Measurements from ENCODE around the gene SNCA. TPM values are rescaled to one million over a fixed set of nuclear protein-coding genes. Genes with fewer than 3 reads are reported as not detected.

Gene SNCA
- polyA plus RNA-seq, 2 of the 4 experiments (the other 2 are of a cell fraction) = 0.13 to 0.37 TPM

DNA sequence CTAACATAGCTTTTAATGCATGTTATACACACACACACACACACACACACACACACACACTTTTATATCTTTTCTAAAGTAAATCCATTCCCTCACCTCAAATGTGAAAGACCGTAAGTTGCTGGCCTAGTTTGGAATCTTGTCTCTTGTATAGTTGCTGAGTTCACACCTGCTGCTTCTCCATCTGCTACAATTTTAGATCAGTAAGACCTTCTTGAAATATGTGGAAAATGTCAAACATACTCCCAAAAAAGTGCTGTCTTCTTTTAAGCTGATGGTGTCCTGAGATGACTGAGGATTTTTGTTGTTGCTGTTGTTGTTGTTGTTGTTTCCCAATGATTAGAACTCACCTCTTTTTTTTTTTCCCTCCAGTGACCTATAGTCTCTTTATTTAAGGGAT lies 121.3 kb downstream of the SNCA start (continued):
- TF ChIP-seq, protein P1, sequence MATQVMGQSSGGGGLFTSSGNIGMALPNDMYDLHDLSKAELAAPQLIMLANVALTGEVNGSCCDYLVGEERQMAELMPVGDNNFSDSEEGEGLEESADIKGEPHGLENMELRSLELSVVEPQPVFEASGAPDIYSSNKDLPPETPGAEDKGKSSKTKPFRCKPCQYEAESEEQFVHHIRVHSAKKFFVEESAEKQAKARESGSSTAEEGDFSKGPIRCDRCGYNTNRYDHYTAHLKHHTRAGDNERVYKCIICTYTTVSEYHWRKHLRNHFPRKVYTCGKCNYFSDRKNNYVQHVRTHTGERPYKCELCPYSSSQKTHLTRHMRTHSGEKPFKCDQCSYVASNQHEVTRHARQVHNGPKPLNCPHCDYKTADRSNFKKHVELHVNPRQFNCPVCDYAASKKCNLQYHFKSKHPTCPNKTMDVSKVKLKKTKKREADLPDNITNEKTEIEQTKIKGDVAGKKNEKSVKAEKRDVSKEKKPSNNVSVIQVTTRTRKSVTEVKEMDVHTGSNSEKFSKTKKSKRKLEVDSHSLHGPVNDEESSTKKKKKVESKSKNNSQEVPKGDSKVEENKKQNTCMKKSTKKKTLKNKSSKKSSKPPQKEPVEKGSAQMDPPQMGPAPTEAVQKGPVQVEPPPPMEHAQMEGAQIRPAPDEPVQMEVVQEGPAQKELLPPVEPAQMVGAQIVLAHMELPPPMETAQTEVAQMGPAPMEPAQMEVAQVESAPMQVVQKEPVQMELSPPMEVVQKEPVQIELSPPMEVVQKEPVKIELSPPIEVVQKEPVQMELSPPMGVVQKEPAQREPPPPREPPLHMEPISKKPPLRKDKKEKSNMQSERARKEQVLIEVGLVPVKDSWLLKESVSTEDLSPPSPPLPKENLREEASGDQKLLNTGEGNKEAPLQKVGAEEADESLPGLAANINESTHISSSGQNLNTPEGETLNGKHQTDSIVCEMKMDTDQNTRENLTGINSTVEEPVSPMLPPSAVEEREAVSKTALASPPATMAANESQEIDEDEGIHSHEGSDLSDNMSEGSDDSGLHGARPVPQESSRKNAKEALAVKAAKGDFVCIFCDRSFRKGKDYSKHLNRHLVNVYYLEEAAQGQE (IDR thresholded peaks at IDR 0.05) = no peak
- no peak for TF ChIP-seq ESRRA (IDR thresholded peaks at IDR 0.05; ENCODE audit: borderline replicate concordance, low read length)
- no peak for TF ChIP-seq JUNB (IDR thresholded peaks at IDR 0.05)

DNA sequence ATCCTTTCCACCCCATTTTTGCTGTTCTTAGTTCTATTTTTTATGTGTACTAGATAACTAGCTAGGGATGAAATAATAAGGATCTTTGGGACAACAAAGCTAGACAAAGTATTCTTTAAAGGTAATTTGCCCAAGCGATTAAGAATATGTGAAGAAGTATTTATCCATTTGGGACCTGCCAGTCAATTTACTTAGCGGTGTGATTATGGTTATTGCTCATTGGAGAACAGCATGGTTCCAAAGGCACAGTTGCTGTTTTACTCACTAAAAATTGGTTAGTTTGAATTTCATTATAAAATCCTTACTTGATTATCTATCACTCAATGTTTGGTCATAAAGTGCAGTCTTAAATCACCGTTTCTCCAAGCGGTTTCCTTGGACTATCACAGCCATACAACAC lies 124.1 kb downstream of the SNCA start:
- H3K4me2 ChIP-seq = no peak overlapping the region
- DNase-seq (ENCODE audit: low read depth in 1 of 2, low spot score in 1 of 2) = no peak
- H3K4me3 ChIP-seq = no peak overlapping the region
- POLR2A ChIA-PET = no interaction called here
- no peak for TF ChIP-seq GATA3 (IDR thresholded peaks at IDR 0.05; ENCODE audit: borderline replicate concordance)
- no peak for TF ChIP-seq NPAS2 (CRISPR knock-in tag; IDR thresholded peaks at IDR 0.05; ENCODE audit: borderline replicate concordance)
- TF ChIP-seq, protein P2, sequence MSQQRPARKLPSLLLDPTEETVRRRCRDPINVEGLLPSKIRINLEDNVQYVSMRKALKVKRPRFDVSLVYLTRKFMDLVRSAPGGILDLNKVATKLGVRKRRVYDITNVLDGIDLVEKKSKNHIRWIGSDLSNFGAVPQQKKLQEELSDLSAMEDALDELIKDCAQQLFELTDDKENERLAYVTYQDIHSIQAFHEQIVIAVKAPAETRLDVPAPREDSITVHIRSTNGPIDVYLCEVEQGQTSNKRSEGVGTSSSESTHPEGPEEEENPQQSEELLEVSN (IDR thresholded peaks at IDR 0.05; ENCODE audit: borderline replicate concordance, low read depth) = no peak
- no peak for TF ChIP-seq JUN (IDR thresholded peaks at IDR 0.05)
- TF ChIP-seq, protein P3, sequence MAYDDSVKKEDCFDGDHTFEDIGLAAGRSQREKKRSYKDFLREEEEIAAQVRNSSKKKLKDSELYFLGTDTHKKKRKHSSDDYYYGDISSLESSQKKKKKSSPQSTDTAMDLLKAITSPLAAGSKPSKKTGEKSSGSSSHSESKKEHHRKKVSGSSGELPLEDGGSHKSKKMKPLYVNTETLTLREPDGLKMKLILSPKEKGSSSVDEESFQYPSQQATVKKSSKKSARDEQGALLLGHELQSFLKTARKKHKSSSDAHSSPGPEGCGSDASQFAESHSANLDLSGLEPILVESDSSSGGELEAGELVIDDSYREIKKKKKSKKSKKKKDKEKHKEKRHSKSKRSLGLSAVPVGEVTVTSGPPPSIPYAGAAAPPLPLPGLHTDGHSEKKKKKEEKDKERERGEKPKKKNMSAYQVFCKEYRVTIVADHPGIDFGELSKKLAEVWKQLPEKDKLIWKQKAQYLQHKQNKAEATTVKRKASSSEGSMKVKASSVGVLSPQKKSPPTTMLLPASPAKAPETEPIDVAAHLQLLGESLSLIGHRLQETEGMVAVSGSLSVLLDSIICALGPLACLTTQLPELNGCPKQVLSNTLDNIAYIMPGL (CRISPR knock-in tag; IDR thresholded peaks at IDR 0.05; ENCODE audit: borderline replicate concordance) = no peak
- TF ChIP-seq CHD2 (IDR thresholded peaks at IDR 0.05; ENCODE audit: low read length, partially characterized antibody) = no peak
- no peak for TF ChIP-seq ZNF302 (CRISPR knock-in tag; IDR thresholded peaks at IDR 0.05)
- TF ChIP-seq, protein P4, sequence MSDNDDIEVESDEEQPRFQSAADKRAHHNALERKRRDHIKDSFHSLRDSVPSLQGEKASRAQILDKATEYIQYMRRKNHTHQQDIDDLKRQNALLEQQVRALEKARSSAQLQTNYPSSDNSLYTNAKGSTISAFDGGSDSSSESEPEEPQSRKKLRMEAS (IDR thresholded peaks at IDR 0.05) = no peak
- no peak for TF ChIP-seq MAZ (IDR thresholded peaks at IDR 0.05; ENCODE audit: borderline replicate concordance, low read depth, low read length)
- no peak for TF ChIP-seq CBX8 (IDR thresholded peaks at IDR 0.05)
- TF ChIP-seq MYC (IDR thresholded peaks at IDR 0.05; ENCODE audit: borderline replicate concordance, low read length) = no peak
- TF ChIP-seq FOSL2 (IDR thresholded peaks at IDR 0.05) = no peak
- no peak for TF ChIP-seq FOSL2 (CRISPR knock-in tag; IDR thresholded peaks at IDR 0.05)
- TF ChIP-seq ZFP36 (IDR thresholded peaks at IDR 0.05; ENCODE audit: borderline replicate concordance, partially characterized antibody) = no peak
- CTCF ChIA-PET = no interaction called here
- no peaks in the 10 kb centered on the region for H3K9me3 ChIP-seq
- WGBS (ENCODE audit: missing lambda C conversion rate) = 47% methylated on average over 4 of the region's 4 CpGs
- no peaks in the 10 kb centered on the region for H3K4me1 ChIP-seq
- FAIRE-seq = no peak
- no peak overlapping the region for H3K27ac ChIP-seq
- no peak for ATAC-seq

DNA sequence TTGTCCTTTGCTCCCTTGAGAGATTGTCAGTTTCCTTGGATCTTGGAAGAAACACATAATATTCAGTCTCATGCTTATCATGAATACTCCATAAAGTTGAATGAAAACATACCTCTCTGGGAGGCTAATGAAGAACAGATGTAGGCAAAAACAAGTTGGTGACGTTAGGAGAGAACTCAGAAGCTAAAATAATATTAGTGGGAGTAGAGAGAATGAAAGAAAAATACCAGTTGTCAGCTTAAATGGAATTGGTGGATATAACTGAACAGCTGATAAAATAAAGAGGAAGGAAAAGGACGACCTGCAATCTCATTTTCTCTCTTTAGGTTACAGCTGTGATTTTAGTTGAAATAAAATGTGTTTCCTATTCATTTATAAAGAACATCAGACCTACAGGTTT lies 124.8 kb downstream of the SNCA start:
- Histone ChIP-seq H3K4me3 (no peak overlapping the region), H3K27ac (no peak overlapping the region), H3K4me1 (no peaks in the 10 kb centered on the region), H3K4me2 (no peak overlapping the region), H3K9me3 (no peaks in the 10 kb centered on the region)
- ChIA-PET POLR2A (no interaction called here), CTCF (no interaction called here)
- 4% methylated on average over 2 of the region's 2 CpGs for WGBS (ENCODE audit: missing lambda C conversion rate)
- DNase-seq (ENCODE audit: low read depth in 1 of 2, low spot score in 1 of 2) (no peak), ATAC-seq (no peak), FAIRE-seq (no peak)
- TF ChIP-seq HOXA7 (CRISPR knock-in tag; IDR thresholded peaks at IDR 0.05) (no peak), NR3C1 (IDR thresholded peaks at IDR 0.05) (no peak), RNF2 (IDR thresholded peaks at IDR 0.05; ENCODE audit: borderline replicate concordance, low read depth) (no peak), POLR2AphosphoS2 (conservative IDR thresholded peaks at IDR 0.05; ENCODE audit: low read length) (no peak), ZNF302 (CRISPR knock-in tag; IDR thresholded peaks at IDR 0.05) (no peak), EP300 (IDR thresholded peaks at IDR 0.05) (no peak), NFE2L2 (conservative IDR thresholded peaks at IDR 0.05; ENCODE audit: low read length) (no peak), JUN (IDR thresholded peaks at IDR 0.05) (no peak), PHF8 (IDR thresholded peaks at IDR 0.05; ENCODE audit: borderline replicate concordance, low read depth) (no peak), SREBF2 (IDR thresholded peaks at IDR 0.05) (no peak), ZSCAN20 (CRISPR knock-in tag; IDR thresholded peaks at IDR 0.05) (no peak), TFCP2L1 (CRISPR knock-in tag; IDR thresholded peaks at IDR 0.05) (no peak), ESRRA (IDR thresholded peaks at IDR 0.05; ENCODE audit: borderline replicate concordance, low read length) (no peak), FOSL2 (IDR thresholded peaks at IDR 0.05) (no peak), FOSL2 (CRISPR knock-in tag; IDR thresholded peaks at IDR 0.05) (no peak), RCOR1 (IDR thresholded peaks at IDR 0.05; ENCODE audit: low read depth, low read length) (no peak), MYC (IDR thresholded peaks at IDR 0.05; ENCODE audit: borderline replicate concordance, low read length) (no peak), HOXB5 (CRISPR knock-in tag; IDR thresholded peaks at IDR 0.05) (no peak)
- TF ChIP-seq, protein P5, sequence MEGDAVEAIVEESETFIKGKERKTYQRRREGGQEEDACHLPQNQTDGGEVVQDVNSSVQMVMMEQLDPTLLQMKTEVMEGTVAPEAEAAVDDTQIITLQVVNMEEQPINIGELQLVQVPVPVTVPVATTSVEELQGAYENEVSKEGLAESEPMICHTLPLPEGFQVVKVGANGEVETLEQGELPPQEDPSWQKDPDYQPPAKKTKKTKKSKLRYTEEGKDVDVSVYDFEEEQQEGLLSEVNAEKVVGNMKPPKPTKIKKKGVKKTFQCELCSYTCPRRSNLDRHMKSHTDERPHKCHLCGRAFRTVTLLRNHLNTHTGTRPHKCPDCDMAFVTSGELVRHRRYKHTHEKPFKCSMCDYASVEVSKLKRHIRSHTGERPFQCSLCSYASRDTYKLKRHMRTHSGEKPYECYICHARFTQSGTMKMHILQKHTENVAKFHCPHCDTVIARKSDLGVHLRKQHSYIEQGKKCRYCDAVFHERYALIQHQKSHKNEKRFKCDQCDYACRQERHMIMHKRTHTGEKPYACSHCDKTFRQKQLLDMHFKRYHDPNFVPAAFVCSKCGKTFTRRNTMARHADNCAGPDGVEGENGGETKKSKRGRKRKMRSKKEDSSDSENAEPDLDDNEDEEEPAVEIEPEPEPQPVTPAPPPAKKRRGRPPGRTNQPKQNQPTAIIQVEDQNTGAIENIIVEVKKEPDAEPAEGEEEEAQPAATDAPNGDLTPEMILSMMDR (IDR thresholded peaks at IDR 0.05) = no peak
